ENCODE data around the gene LCTL.

The LCTL gene

GRCh38 chr15:66498501-66499386 lies 67.1 kb downstream of the LCTL start:
- peak; percentile 13 to 44 for DNase-seq
